Activated CD8-positive, alpha-beta memory T cell treated with anti-CD3 and anti-CD28 coated beads, Interleukin-2, amount 10 ng/mL, durations not matched to agents 7 days and 5 days (primary cell): ENCODE measurements around the gene SLC16A10. TPM values are rescaled to one million over a fixed set of nuclear protein-coding genes. Genes with fewer than 3 reads are reported as not detected.

ENCODE experiments used
- ATAC-seq: fragments of 150-1000 bp; cut with Tn5 transposase; one replicate; pipeline ENCODE4 v1.10.0; 2021; ENCODE audit warnings: moderate library complexity
- CTCF ChIA-PET: fragments of 350-600 bp; sonication (Branson Sonifier 250); formaldehyde crosslinking; loops from one replicate; lab custom pipeline; 2021; ENCODE audit warnings: antibody characterized with exemption; lab: Charles Lee
- DNase-seq: peaks from one replicate; pipeline ENCODE4 v3.0.0-alpha.2; 2020
- H3K27ac Mint-ChIP-seq: one replicate; pipeline ENCODE4 v1.8.0; 2021; ENCODE audit warnings: mild to moderate bottlenecking, mixed read lengths
- H3K27me3 Mint-ChIP-seq: one replicate; pipeline ENCODE4 v1.8.0; 2021; ENCODE audit warnings: mixed read lengths
- H3K36me3 Mint-ChIP-seq: one replicate; pipeline ENCODE4 v1.8.0; 2021; ENCODE audit warnings: mild to moderate bottlenecking, mixed read lengths
- H3K4me1 Mint-ChIP-seq: one replicate; pipeline ENCODE4 v1.8.0; 2021; ENCODE audit warnings: mixed read lengths
- H3K4me3 Mint-ChIP-seq: one replicate; pipeline ENCODE4 v1.8.0; 2021; ENCODE audit warnings: mild to moderate bottlenecking, moderate library complexity, mixed read lengths
- H3K9me3 Mint-ChIP-seq: one replicate; pipeline ENCODE4 v1.8.0; 2022; ENCODE audit warnings: low read depth, mixed read lengths
- total RNA-seq, 2 experiments: library from RNA; stranded (reverse); gene quantifications; one replicate each; pipeline ENCODE4 v1.2.3, GENCODE V29; 2021

The SLC16A10 gene
- total RNA-seq, 2 experiments from 2014 or later: 2.4 to 4.8 TPM

DNA sequence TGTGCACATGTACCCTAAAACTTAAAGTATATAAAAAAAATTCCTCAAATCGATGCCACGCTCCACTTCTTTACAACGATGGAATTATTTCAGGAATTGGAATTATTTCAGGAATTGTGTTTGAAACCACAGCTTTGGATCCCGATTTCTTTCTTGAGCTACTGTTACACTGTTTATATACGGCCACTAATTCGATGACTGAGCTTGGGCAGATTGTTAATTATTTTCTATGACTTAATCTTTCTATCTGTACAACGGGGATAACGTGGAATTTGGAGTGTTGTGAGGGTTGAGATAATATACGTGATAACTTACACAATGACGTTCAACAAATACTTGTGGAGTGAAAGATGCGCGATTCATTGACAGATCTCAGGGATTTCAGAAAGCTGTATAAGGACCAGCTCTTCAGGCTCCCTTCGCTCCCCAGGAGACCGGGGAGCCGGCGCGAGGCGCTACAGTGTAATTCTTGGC lies 171.3 kb downstream of the SLC16A10 start:
- DNase-seq: no peak
- no peaks in the 10 kb centered on the region for H3K9me3 Mint-ChIP-seq
- ATAC-seq: no peak
- H3K27me3 Mint-ChIP-seq: peaks cover 24% of the 10 kb centered on the region
- H3K4me3 Mint-ChIP-seq: peak overlapping the region; percentile 77
- CTCF ChIA-PET: interaction anchor here (0.7 to 2.3 kb wide), 53 partner anchors 9 to 790 kb away, joined by 3 to 72 read pairs (median 4); partner anchors contain the start of genes CDK19, REV3L, RPF2 and TRAF3IP2
- H3K4me1 Mint-ChIP-seq: peaks cover 32% of the 10 kb centered on the region
- H3K36me3 Mint-ChIP-seq: peaks cover 4% of the 10 kb centered on the region
- H3K27ac Mint-ChIP-seq: peak overlapping the region; percentile 88

GRCh38 chr6:111259089-111259831 lies 172.0 kb downstream of the SLC16A10 start:
- peaks cover 18% of the 10 kb centered on the region for H3K27me3 Mint-ChIP-seq
- no peaks in the 10 kb centered on the region for H3K9me3 Mint-ChIP-seq

GRCh38 chr6:111260570-111261298 lies 173.4 kb downstream of the SLC16A10 start:
- peaks cover 15% of the 10 kb centered on the region for H3K36me3 Mint-ChIP-seq
- no peaks in the 10 kb centered on the region for H3K9me3 Mint-ChIP-seq
- peak overlapping the region; percentile 77 for H3K4me3 Mint-ChIP-seq
- peaks cover 33% of the 10 kb centered on the region for H3K4me1 Mint-ChIP-seq
- H3K27me3 Mint-ChIP-seq: peaks cover 10% of the 10 kb centered on the region
- CTCF ChIA-PET: interaction anchor here (2.2 kb wide), 1 partner anchor 97 kb away, joined by 4 read pairs; no protein-coding TSS in a partner anchor
- peak overlapping the region; percentile 32 for H3K27ac Mint-ChIP-seq
- ATAC-seq (no peak), DNase-seq (no peak)

More at GRCh38 chr6:111259089-111259831, 172.0 kb downstream of the SLC16A10 start:
- Mint-ChIP-seq H3K4me3 (peak overlapping the region; percentile 77), H3K27ac (peak overlapping the region; percentile 88), H3K36me3 (peaks cover 10% of the 10 kb centered on the region), H3K4me1 (peaks cover 35% of the 10 kb centered on the region)
- peak; percentile 95 for ATAC-seq
- CTCF ChIA-PET: interaction anchor here (0.6 to 2.3 kb wide), 58 partner anchors 9 to 789 kb away, joined by 3 to 72 read pairs (median 4); partner anchors contain the start of genes CDK19, REV3L, RPF2 and TRAF3IP2
- DNase-seq: peak; percentile 99

DNA sequence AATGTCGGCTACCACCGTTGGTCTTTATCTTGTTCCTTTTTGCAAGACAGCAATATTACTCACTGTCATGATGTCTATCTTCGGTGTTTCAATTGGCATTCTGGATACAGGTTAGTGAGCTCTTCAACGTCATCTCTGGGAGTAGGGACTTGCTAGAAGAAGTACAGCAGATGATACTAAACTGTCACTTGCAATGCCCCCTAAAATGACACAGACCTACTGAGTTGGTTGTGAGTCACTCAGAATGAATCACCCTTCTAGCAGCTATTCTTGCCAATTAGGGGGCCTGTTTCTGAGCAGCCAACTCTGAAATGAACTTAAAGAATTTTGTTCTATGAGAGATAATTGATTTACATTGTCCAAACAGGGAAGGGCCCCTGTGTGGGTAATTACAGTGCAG lies 176.5 kb downstream of the SLC16A10 start:
- ATAC-seq (no peak), DNase-seq (no peak)
- peak overlapping the region; percentile 5 for H3K27ac Mint-ChIP-seq
- peaks cover 41% of the 10 kb centered on the region for H3K36me3 Mint-ChIP-seq
- CTCF ChIA-PET: interaction anchor here (1.1 to 1.3 kb wide), 2 partner anchors 28 to 253 kb away, joined by 3 read pairs; no protein-coding TSS in a partner anchor
- no peaks in the 10 kb centered on the region for H3K27me3 Mint-ChIP-seq
- peaks cover 31% of the 10 kb centered on the region for H3K4me1 Mint-ChIP-seq
- no peaks in the 10 kb centered on the region for H3K9me3 Mint-ChIP-seq
- H3K4me3 Mint-ChIP-seq: no peak overlapping the region

DNA sequence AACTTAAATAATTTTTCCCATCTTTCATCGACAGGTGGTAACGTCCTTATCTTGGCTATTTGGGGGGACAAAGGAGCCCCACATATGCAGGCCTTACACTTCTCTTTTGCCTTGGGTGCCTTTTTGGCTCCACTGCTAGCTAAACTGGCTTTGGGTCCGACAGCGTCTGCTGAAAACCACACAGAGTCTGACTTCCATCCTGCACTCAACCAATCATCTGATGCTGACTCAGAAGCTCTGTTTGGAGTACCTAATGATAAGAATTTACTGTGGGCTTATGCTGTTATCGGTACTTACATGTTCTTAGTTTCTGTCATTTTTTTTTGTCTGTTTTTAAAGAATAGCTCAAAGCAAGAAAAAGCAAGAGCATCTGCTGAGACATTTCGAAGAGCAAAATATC lies 178.5 kb downstream of the SLC16A10 start:
- no peak for DNase-seq
- Mint-ChIP-seq H3K27ac (no peak overlapping the region), H3K4me1 (peaks cover 20% of the 10 kb centered on the region), H3K4me3 (no peak overlapping the region), H3K27me3 (no peaks in the 10 kb centered on the region), H3K9me3 (no peaks in the 10 kb centered on the region), H3K36me3 (peaks cover 54% of the 10 kb centered on the region)
- CTCF ChIA-PET: no interaction called here
- ATAC-seq: no peak

- no peak overlapping the region for H3K4me3 Mint-ChIP-seq
- H3K36me3 Mint-ChIP-seq: peaks cover 55% of the 10 kb centered on the region
- H3K4me1 Mint-ChIP-seq: peaks cover 15% of the 10 kb centered on the region
- CTCF ChIA-PET: no interaction called here
- H3K27ac Mint-ChIP-seq: no peak overlapping the region
- no peak for DNase-seq
- no peaks in the 10 kb centered on the region for H3K27me3 Mint-ChIP-seq
- ATAC-seq: no peak
- no peaks in the 10 kb centered on the region for H3K9me3 Mint-ChIP-seq
These were observed 179.0 kb downstream of the SLC16A10 start for GRCh38 chr6:111266276-111266675.

DNA sequence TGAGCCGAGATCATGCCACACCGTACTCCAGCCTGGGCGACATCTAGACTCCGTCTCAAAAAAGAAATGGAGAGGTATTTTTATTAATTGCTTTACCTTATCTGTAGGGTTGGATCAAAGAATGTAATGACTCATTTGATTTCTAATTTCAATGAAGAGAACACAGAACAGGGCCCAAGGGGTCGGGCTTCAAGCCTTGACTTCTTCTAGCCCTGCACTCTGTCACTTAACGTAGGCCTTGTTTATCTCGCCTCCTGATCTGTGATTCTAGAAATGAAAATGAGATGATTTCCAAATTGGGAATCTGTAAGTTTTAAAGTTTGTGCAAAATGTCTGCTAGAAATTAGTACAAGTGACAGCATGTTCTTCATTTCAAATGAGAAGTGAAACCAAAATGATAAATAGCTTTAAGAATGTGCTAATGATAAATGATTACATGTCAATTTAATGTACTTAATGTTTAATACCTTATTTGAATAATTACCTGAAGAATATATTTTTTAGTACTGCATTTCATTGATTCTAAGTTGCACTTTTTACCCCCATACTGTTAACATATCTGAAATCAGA lies 180.5 kb downstream of the SLC16A10 start:
- no peak for DNase-seq
- Mint-ChIP-seq H3K4me1 (peaks cover 10% of the 10 kb centered on the region), H3K4me3 (no peak overlapping the region), H3K27me3 (no peaks in the 10 kb centered on the region), H3K27ac (no peak overlapping the region), H3K36me3 (peaks cover 57% of the 10 kb centered on the region), H3K9me3 (no peaks in the 10 kb centered on the region)
- ATAC-seq: no peak
- CTCF ChIA-PET: interaction anchor here (3.6 kb wide), 1 partner anchor 9 kb away, joined by 15 read pairs; a partner anchor contains a TSS

GRCh38 chr6:111269401-111269970 lies 182.2 kb downstream of the SLC16A10 start:
- Mint-ChIP-seq H3K27ac (no peak overlapping the region), H3K36me3 (peaks cover 65% of the 10 kb centered on the region), H3K9me3 (peaks cover 7% of the 10 kb centered on the region), H3K4me1 (peaks cover 5% of the 10 kb centered on the region), H3K27me3 (no peaks in the 10 kb centered on the region), H3K4me3 (no peak overlapping the region)
- CTCF ChIA-PET: interaction anchor here (3.6 kb wide), 1 partner anchor 10 kb away, joined by 15 read pairs; a partner anchor contains a TSS
- DNase-seq (no peak), ATAC-seq (no peak)

- no peak overlapping the region for H3K4me3 Mint-ChIP-seq
- no peaks in the 10 kb centered on the region for H3K27me3 Mint-ChIP-seq
- H3K4me1 Mint-ChIP-seq: peaks cover 5% of the 10 kb centered on the region
- no peak for ATAC-seq
- peaks cover 8% of the 10 kb centered on the region for H3K9me3 Mint-ChIP-seq
- DNase-seq: no peak
- CTCF ChIA-PET: interaction anchor here (3.6 kb wide), 1 partner anchor 11 kb away, joined by 15 read pairs; a partner anchor contains a TSS
- H3K27ac Mint-ChIP-seq: no peak overlapping the region
- peaks cover 69% of the 10 kb centered on the region for H3K36me3 Mint-ChIP-seq
These were observed 182.8 kb downstream of the SLC16A10 start for GRCh38 chr6:111270121-111270520.

DNA sequence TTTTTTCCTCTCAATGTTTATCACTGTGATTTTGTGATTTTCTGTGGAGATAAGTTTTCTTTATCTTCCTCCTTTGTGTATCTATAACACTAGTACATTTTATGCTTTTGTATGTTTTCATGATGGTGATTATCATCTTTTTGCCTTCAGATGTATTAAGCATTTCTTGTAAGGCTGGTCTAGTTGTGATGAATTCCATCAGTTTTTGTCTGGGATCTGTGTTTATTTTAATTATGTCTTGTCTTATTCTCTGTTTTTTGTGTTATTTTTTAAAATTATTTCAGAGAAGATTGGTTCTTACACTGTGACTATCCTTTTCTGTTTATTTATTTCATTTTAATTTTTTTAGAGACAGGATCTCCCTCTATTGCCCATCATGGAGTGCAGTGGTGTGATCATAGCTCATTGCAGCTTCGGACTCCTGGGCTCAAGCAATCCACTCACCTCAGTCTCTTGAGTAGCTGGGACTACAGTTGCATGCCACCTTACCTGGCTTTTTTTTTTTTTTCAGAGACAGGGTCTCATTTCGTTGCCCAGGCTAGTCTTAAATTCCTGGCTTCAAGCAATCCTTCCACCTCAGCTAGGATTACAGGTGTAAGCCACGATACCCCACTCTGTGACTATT lies 187.4 kb downstream of the SLC16A10 start:
- ATAC-seq (no peak), DNase-seq (no peak)
- CTCF ChIA-PET: no interaction called here
- Mint-ChIP-seq H3K4me3 (no peak overlapping the region), H3K9me3 (peaks cover 14% of the 10 kb centered on the region), H3K27me3 (no peaks in the 10 kb centered on the region), H3K4me1 (no peaks in the 10 kb centered on the region), H3K36me3 (peaks cover 74% of the 10 kb centered on the region), H3K27ac (no peak overlapping the region)

DNA sequence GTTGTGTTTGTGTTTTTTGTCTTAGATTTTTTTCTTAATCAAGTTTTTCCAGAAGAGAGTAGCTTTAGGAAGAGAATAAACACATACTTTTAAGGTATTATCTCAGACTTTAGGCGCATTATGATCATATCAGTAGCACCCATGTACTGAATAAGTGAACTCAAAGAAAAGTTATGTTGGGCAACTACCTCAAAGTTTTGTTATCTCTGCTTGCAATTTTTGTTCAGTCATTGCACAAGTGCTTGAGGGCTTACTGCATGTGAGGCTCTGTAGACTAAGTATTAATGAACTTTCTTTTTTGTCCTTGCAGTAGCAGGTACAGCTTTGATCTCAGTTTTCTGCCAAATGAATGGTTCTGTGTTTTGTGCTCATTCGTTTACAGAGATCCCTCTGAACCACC lies 189.0 kb downstream of the SLC16A10 start:
- no peak for DNase-seq
- Mint-ChIP-seq H3K36me3 (peaks cover 78% of the 10 kb centered on the region), H3K9me3 (peaks cover 14% of the 10 kb centered on the region), H3K27ac (no peak overlapping the region), H3K27me3 (no peaks in the 10 kb centered on the region), H3K4me1 (no peaks in the 10 kb centered on the region), H3K4me3 (no peak overlapping the region)
- CTCF ChIA-PET: no interaction called here
- no peak for ATAC-seq

GRCh38 chr6:111276736-111277135 lies 189.4 kb downstream of the SLC16A10 start:
- no peaks in the 10 kb centered on the region for H3K4me1 Mint-ChIP-seq
- CTCF ChIA-PET: interaction anchor here (0.9 kb wide), 1 partner anchor 420 kb away, joined by 3 read pairs; no protein-coding TSS in a partner anchor
- ATAC-seq (no peak), DNase-seq (no peak)
- H3K27me3 Mint-ChIP-seq: no peaks in the 10 kb centered on the region
- peaks cover 14% of the 10 kb centered on the region for H3K9me3 Mint-ChIP-seq
- H3K4me3 Mint-ChIP-seq: no peak overlapping the region
- peaks cover 79% of the 10 kb centered on the region for H3K36me3 Mint-ChIP-seq
- no peak overlapping the region for H3K27ac Mint-ChIP-seq
